Muscle of back (tissue), 13 donors: ENCODE results near the gene AKR1C2. TPM values are rescaled to one million over a fixed set of nuclear protein-coding genes. Genes with fewer than 3 reads are reported as not detected.
A peak's percentile ranks its signal among the peaks of the same experiment; 100 is the strongest.
"Not testable (repeated sequence)": the region's sequence is repeated elsewhere in the genome, so short reads cannot be mapped to it uniquely, and the experiment has no call there.

Source experiments
- DNase-seq, 3 donors: peaks; one replicate each; pipeline versions ENCODE4 v3.0.0 to v3.0.0-alpha.2; 2013
- long read RNA-seq, 9 donors: transcript quantifications; one replicate each; lab custom pipeline, GENCODE V29; 2026
- polyA plus RNA-seq, 10 donors: library from polyadenylated mRNA; unstranded; fragments of 120-200 nt; gene quantifications; one replicate each; pipeline ENCODE4 v1.2.1, GENCODE V29; 2013; ENCODE audit not compliant: insufficient read length in 10 of 10

Gene AKR1C2
- 10 to 100 TPM in 5 of 10 donors, 1 to 10 TPM in 5; 7.8 to 17.9 (median 9.9) TPM for polyA plus RNA-seq
- long read RNA-seq, donor 1, partial matches to known transcripts = 0 of 3 reads
- long read RNA-seq, donor 1, other reads (novel, unspliced or antisense) = 0 of 3 reads
- long read RNA-seq, donor 2, partial matches to known transcripts = 0 of 1 reads
- long read RNA-seq, donor 2, other reads (novel, unspliced or antisense) = 0 of 1 reads
- long read RNA-seq, donor 3 = 0 reads
- long read RNA-seq, donor 4, partial matches to known transcripts = 0 of 2 reads
- long read RNA-seq, donor 4, other reads (novel, unspliced or antisense) = 0 of 2 reads
- long read RNA-seq, donor 5, partial matches to known transcripts = 0 of 5 reads
- long read RNA-seq, donor 5, other reads (novel, unspliced or antisense) = 0 of 5 reads
- long read RNA-seq, donor 6, partial matches to known transcripts = 0 of 4 reads
- long read RNA-seq, donor 6, other reads (novel, unspliced or antisense) = 0 of 4 reads
- long read RNA-seq, donor 7, partial matches to known transcripts = 0 of 2 reads
- long read RNA-seq, donor 7, other reads (novel, unspliced or antisense) = 0 of 2 reads
- long read RNA-seq, donor 8 = 0 reads
- long read RNA-seq, donor 9 = 0 reads

DNA sequence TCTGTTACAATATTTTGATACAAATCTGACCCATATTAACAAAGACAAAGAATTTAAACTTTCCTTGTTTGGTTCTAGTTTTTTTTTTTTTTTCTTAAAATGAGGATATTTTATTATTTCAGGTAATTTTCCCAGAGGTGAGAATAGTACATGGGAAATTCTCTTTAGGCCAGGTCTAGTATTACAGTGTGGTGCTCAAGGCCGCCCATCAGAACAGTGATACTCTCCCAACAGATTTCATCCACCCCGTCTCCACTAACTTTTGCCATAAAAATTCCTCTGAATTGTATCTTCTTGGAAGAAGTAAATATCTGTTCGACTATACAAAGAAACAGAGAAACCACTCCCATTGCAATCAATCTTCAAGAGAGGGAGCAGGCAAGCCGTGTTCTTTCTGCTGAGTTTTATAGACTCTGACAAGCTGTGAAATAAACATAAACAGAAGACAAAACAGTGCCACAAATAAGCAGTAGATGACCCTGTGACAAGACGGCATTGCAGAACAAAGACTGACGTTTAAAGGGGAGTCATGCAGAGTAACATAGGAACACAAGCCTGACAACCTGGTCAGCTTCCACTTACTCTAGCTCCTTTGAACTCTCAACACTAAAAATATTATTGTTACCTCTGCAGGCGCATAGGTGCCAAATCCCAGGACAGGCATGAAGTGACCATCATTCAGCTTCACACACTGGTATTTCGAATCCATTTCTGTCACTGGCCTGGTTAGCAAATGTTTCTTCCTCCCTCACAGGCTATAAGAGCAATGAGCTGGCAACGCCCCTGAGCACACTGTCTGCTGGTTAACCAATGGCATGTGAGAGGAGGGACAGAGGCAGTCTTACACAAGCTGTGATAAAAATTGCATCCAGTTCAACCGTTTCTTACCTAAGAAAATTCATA is at the start of gene AKR1C2:
Gene AKR1C2, minus strand, starts transcription at position 731 of the 903 bp plus-strand sequence. Its CDS starts 22 bp downstream, at position 709.
- peak in 1 of 3 donors; percentile 45 for DNase-seq

DNA sequence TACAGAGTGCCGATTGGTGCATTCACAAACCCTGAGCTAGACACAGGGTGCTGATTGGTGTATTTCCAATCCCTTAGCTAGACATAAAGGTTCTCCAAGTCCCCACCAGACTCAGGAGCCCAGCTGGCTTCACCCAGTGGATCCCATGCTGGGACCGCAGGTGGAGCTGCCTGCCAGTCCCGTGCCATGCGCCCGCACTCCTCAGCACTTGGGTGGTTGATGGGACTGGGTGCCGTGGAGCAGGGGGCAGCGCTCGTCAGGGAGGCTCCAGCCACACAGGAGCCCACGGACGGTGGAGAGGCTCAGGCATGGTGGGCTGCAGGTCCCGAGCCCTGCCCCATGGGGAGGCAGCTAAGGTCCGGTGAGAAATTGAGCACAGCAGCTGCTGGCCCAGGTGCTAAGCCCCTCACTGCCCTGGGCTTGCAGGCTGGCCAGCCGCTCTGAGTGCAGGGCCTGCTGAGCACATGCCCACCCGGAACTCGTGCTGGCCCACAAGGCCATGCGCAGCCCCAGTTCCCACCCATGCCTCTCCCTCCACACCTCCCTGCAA is 49.4 kb upstream of the AKR1C2 start:
- not testable (repeated sequence) for DNase-seq

DNA sequence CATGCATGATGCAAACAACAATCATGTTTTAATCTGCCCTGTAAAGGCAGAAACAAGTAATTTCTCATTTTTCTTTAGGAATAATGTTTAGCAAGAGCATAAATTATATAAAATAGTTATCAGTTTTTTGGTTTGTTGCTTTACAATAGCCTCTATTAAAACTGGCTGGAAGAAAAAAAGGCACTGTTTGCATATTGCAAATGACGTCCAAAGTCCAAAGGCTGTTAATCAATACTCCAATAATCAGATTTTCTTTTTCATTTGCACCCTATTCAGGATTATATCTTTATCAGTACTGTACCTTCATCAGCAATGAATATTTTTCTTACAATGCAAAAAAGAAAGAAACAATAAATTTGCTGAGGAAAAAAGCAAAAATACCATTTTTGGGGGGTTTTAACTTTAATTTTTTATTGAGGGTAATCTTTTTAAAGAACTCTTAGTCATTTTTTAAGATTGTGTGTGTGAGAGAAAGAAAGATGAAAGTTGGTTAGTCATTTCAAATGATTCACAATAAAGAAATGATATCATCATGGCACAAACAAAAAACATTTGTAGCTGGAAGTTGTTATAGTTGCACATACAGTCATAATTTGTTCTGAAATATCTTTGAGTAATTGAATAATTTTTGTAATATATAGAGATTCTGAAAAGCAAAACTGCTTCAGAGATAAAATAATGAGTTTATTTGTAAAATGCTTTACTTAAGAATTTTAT is 44.4 kb upstream of the AKR1C2 start:
- no peak for DNase-seq

DNA sequence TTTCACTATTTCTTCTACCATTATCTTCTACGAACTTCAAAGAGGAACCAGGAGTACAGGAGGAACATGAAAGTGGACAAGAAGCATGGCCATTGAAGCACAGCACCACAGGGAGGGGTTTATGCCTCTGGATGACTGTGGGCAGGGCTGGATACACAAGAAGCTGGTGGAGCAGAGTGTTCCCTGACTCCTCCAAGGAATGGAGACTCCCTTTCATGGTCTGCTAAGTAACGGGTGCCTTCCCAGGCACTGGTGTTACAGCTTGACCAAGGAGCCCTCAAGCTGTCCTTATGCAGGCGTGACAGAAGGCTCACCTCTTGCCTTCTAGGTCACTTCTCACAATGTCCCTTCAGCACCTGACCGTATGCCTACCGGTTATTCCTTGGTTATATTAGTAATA is 43.4 kb upstream of the AKR1C2 start:
- not testable (repeated sequence) for DNase-seq

DNA sequence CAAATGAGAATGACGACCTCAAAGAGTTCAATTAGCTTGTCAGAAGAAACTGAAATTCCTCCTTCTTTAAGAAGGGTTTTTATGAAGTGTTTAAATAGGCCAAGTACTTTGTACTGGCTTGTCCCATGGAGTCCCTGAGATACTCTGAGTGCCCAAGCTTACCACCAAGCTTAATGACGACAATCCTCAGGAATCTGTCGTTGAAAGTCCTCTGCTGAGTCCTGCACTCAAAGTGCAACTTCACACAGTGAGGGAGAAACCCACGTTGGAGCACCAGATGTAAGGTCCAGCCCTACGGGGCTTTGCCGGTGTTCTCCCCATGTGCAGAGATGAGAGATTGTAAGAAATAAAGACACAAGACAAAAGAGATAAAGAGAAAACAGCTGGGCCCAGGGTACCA is 42.8 kb upstream of the AKR1C2 start:
- DNase-seq = no peak

DNA sequence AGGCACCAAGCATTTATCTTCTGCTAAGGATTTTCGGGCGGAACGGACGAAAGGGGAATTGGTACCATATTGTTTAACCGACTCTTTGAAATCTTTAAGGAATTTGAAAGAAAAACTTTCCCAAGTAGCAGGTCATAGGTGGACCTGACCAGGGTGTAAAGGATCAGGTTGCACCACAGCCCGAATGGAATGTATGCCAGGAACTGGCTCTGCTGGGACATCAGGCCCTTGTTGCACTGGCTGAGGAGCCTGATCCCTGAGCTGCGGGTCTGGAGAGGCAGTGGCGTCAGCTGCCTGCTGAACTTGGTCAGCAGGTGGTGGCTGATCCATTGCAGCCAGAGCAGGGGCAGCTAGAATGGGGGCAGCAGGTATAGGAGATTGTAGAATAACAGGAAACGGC is 41.4 kb upstream of the AKR1C2 start:
- no peak for DNase-seq

DNA sequence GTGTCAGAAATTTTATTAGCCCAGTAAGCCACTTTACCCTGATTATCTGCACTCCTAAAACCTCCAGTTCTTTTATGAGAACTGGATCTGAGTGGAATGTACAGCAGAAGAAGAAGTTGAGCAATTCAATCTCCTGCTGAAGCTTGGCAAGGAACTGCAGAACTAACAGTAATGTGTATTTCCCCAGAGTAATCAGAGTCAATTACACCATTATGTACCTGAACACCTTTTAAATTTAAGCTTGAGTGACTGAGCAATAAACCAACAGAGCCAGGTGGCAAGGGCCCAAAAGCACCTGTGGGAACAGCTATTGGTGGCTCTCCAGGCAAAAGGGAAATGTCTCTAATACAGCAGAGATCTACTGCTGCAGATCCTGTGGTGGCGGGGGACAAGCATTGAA is 40.1 kb upstream of the AKR1C2 start:
- DNase-seq = peak in 1 of 3 donors; percentile 3

DNA sequence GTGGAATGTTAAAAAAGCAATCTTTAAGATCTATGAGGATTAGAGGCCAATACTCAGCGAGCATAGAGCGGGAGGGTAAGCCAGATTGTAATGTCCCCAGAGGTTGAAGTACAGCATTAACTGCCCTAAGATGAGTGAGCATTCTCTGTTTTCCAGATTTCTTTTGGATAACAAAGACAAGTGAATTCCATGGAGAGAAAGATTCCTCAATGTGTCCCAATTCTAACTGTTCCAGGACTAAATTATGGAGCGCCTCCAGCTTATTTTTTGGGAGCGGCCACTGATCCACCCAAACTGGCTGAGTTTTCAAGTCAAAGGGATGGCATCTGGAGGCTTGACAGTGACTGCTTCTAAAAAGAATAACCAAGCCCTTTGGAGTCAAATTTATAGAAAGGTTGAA is 39.3 kb upstream of the AKR1C2 start:
- no peak for DNase-seq

DNA sequence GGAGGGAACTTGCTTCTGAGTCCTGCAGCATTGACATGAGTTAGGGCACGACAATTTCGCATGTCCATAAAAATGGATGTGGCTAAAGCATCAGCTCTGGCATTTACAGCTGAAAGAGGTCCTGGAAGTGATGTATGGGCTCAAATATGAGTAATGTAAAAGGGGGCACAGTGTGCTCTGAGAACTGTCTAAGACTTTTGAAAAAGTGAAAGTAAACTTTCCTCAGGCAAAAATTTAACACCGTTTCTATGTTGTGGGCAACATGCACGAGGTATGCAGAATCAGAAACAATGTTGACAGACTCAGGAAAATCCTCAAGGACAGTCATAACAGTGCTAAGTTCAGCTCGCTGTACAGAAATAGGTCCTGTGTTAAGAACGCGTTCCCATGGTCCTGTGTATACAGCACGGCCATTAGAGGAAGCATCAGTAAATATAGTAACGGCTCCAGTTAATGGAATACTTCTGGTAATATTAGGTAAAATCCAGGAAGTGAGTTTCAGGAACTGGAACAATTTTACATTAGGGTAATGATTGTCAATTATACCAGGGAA is 37.9 kb upstream of the AKR1C2 start:
- no peak for DNase-seq

DNA sequence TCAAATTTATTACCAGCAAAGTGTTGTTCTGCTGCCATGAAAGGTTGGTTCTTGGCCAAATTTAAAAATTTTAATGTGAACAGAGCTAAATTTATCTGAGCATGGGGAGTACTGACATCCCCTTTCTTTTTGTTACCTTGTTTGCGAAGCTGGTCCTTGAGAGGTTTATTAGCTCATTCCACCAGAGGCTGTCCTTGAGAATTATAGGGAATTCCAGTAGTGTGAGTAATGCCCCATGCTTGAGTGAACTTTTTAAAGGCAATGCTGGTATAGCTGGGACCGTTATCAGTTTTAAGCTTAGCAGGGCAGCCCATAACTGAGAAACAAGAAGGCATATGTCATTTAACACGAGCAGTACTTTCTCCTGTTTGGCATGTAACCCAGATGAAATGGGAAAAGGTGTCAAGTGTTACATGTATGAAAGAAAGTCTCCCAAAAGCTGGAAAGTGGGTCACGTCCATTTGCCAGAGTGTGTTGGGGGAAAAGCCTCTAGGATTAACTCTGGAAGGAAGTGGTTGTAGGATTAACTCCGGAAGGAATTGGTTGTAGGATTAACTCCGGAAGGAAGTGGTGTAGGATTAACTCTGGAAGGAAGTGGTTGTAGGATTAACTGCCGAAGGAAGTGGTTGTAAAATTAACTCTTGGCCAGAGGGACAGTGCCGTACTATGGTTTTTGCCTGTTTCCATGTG is 37.3 kb upstream of the AKR1C2 start:
- DNase-seq = no peak

DNA sequence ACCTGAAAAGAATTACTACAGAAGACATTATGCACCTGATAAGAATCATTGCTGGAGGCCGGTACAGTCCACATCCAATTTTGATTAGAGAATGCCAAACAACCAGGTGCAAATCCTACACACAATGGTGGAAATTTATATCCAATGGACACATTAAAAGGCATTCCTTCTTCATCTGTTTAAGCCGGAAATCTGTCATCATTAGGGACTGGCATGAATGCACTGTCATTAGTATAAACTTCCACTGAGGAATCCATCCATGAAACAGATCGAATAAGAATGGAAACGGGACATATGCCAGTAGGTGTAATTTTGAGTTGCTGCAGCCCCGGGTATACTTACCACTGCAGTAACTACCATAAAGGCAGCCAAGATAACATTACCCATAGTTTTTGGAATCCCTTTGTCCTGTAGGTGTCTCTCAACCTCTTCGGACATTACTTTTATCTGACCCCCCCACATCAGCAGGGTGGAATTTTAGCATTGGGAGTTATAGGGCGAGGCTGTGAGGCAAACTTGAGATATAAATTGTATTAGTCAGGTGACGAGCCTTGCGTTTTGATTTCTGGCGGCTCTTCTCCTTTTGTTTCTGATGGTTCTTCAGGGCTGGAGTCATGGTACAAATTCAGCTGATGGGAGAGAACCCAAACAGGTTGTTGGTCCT is 36.5 kb upstream of the AKR1C2 start:
- no peak for DNase-seq

DNA sequence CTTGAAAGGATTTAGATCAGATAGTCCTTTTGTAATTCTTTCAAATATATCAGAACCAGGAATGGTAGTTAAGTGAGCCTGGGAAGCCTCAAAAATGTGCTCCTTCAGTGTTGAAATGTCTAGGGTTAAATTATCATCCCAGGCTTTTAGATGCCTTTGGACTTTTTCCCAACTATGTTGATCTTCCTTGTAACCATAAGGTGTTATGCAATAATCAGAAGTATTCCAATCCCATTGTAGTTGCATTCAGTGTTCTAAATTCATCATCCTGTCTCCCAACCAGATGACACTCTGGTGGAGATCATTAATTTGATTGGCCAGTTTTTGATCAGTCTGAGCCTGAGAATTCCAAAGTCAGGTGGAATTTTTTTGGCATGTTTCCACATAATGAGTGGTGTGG is 35.1 kb upstream of the AKR1C2 start:
- no peak for DNase-seq

DNA sequence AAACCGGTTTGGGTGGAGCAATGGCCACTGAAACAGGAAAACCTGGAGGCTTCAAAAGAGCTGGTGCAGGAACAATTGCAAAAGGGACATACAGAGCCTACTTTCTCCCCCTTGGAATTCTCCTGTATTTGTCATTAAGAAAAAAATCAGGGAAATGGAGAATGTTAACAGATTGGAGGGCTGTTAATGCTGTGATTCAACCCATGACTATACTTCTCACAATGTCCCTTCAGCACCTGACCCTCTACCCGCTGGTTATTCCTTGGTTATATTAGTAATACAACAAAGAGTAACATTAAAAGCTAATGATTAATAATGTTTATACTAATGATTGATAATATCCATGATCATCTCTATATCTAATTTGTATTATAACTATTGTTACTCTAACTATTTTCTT is 34.4 kb upstream of the AKR1C2 start:
- no peak for DNase-seq

DNA sequence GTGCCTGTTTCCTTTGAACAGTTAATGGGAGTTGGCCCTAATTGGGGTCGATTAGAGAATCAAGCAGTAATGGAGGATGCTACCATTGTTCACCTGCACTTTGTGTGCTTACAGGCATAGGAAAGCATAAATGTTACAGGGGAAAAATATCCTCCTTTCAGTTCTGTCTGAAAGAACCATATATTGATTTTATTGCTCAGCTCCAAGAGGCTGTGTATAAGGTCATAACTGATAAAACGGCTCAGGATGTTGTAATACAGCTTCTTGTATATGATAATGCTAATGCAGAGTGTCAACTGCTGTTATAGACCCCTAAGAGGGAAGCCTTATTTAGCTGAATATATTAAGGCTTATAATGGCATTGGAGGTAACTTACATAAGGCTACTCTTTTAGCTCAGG is 32.9 kb upstream of the AKR1C2 start:
- DNase-seq = no peak

DNA sequence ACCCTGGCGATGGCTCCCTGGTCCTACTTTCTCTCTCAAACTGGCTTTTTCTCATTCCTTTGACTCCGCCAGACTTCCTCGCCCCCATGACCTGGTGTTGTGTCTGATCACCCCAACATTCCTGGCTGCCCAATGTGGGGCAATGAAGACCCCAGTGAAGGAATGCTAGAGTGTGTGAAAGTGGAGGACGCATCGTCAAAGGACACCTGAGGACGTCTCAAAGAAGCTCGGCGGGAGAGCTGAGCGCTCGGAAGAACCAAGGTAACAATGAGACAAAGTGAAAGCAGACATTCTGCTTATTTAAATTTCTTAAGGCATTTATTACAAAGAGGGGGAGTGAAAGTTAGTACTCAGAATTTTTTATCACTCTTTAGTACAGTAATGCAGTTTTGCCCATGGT is 31.7 kb upstream of the AKR1C2 start:
- no peak for DNase-seq

DNA sequence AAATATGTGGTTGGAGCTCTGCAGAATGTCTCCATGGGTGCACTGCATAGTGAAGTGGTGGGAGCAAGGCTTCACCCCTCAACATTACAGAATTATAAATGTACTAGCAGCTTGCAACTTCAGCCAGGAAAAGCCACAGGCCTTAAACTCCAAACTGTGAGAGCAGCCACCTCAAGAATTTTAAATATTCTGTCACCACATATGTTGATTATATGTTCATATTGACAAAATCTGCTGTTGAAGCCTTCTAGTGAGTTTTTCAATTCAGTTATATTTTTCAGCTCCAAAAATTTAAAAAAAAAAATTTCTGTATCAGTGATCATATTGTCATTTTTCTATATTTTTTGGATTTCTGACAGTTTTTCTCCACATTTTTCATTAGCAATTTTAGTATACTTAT is 30.9 kb upstream of the AKR1C2 start:
- DNase-seq = no peak

DNA sequence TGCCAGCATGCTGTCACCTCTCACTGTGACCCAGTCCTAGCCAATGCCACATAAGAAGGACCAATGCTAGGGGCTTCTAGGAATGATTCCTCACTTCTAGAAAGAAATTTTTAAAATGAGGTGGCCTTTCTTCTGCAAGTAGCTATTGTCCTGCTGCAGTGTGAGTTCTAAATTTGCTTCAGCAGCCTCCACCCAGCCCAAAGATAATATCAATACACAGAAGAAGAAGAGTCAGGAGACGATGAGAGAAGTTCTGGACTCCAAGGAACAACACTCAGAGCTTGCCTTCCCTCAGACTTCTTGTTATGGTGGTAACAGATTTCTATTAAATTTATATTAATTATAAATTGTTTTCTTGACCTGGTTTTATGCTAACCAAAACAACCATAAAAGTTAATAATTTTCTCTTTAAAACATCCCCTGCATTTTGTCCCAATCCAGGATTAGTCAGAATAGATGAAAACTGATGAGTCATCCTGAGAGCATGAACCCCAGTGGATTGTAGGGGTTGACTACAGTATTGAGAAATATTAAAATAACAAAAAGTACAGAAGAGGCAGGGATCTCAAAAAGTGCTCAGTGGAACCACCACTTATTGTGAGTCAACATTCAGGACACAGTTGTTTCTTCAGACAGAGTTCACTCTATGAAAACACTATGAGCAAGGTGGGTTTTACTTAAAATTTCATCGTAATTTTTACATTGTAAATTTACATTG is 29.6 kb upstream of the AKR1C2 start:
- peak in 1 of 3 donors; percentile 11 for DNase-seq

DNA sequence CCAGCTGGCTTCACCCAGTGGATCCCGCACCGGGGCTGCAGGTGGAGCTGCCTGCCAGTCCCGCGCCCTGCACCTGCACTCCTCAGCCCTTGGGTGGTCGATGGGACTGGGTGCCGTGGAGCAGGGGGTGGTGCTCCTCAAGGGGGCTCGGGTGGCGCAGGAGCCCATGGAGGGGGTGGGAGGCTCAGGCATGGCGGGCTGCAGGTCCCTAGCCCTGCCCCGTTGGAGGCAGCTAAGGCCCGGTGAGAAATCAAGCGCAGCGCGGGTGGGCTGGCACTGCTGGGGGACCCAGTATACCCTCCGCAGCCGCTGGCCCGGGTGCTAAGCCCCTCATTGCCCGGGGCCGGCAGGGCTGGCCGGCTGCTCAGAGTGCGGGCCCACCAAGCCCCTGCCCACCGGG is 28.8 kb upstream of the AKR1C2 start:
- DNase-seq = not testable (repeated sequence)

DNA sequence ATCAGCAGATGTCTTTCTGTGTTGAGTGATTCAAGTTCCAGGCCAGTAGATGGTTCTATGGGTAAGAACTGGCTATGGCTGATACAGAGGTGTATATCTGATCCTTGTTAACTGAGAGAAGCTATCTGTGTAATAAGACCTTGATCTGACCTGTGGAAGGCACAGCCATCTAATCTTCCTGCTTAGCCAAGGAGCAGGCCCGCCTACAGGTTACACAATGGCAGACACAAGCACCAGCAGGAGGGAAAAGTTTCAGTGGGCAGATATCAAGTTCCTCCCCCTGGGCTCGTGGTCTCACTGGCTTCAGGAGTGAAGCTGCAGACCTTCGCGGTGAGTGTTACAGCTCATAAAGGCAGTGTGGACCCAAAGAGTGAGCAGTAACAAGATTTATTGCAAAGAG is 27.9 kb upstream of the AKR1C2 start:
- not testable (repeated sequence) for DNase-seq
